SK-N-SH treated with all-trans-retinoic acid at 6 μM for 48 hours (cell line): ENCODE results near the gene CUBN.

Experiments used
- ARNTL ChIP-seq: fragments of 450-650 bp; formaldehyde crosslinking; IDR thresholded peaks from 2 replicates; pipeline ENCODE4 v1.5.0; 2020; ENCODE audit warnings: low read depth, mild to moderate bottlenecking, moderate library complexity, borderline replicate concordance
- CSDC2 ChIP-seq: fragments of 250-450 bp; sonication (Bioruptor Pico); IDR thresholded peaks from 2 replicates; pipeline ENCODE4 v1.5.0; 2020; ENCODE audit warnings: mild to moderate bottlenecking, moderate library complexity
- CSRNP3 ChIP-seq: fragments of 250-450 bp; sonication (Bioruptor Pico); IDR thresholded peaks from 2 replicates; pipeline ENCODE4 v1.5.1; 2021; ENCODE audit warnings: mild to moderate bottlenecking, moderate library complexity
- GLIS3 ChIP-seq: fragments of 250-450 bp; sonication (Bioruptor Pico); IDR thresholded peaks from 2 replicates; pipeline ENCODE4 v1.5.0; 2020; ENCODE audit warnings: mild to moderate bottlenecking, moderate library complexity
- PATZ1 ChIP-seq: fragments of 250-450 bp; sonication (Bioruptor Pico); IDR thresholded peaks from 2 replicates; pipeline ENCODE4 v1.8.0; 2020; ENCODE audit warnings: mild to moderate bottlenecking, moderate library complexity, borderline replicate concordance
- POU6F1 ChIP-seq: fragments of 250-450 bp; sonication (Bioruptor Pico); IDR thresholded peaks from 2 replicates; pipeline ENCODE4 v1.8.0; 2021; ENCODE audit warnings: low read depth, mild to moderate bottlenecking, moderate library complexity, borderline replicate concordance
- RARB ChIP-seq: fragments of 250-450 bp; sonication (Bioruptor Pico); IDR thresholded peaks from 2 replicates; pipeline ENCODE4 v1.8.0; 2021; ENCODE audit warnings: mild to moderate bottlenecking, moderate library complexity
- SNAI2 ChIP-seq: fragments of 250-450 bp; sonication (Bioruptor Pico); IDR thresholded peaks from 2 replicates; pipeline ENCODE4 v1.5.0; 2020; ENCODE audit warnings: mild to moderate bottlenecking, moderate library complexity
- ZC3H10 ChIP-seq: fragments of 250-450 bp; sonication (Bioruptor Pico); IDR thresholded peaks from 2 replicates; pipeline ENCODE4 v1.5.1; 2021; ENCODE audit warnings: mild to moderate bottlenecking, moderate library complexity
- ZNF70 ChIP-seq: fragments of 450-650 bp; formaldehyde crosslinking; IDR thresholded peaks from 2 replicates; pipeline ENCODE4 v1.5.0; 2020; ENCODE audit warnings: mild to moderate bottlenecking, moderate library complexity

GRCh38 chr10:17022896-17023295, 106.7 kb downstream of the CUBN start:
- TF ChIP-seq SNAI2 (CRISPR knock-in tag) (no peak), PATZ1 (CRISPR knock-in tag) (no peak), ZNF70 (CRISPR knock-in tag) (no peak), GLIS3 (no peak), ARNTL (CRISPR knock-in tag) (no peak), ZC3H10 (no peak), RARB (CRISPR knock-in tag) (no peak), POU6F1 (CRISPR knock-in tag) (no peak), CSRNP3 (CRISPR knock-in tag) (no peak), CSDC2 (CRISPR knock-in tag) (no peak)
